ENCODE data around the gene EFL1.
"Not testable (repeated sequence)": the region's sequence is repeated elsewhere in the genome, so short reads cannot be mapped to it uniquely, and the experiment has no call there.

DNA sequence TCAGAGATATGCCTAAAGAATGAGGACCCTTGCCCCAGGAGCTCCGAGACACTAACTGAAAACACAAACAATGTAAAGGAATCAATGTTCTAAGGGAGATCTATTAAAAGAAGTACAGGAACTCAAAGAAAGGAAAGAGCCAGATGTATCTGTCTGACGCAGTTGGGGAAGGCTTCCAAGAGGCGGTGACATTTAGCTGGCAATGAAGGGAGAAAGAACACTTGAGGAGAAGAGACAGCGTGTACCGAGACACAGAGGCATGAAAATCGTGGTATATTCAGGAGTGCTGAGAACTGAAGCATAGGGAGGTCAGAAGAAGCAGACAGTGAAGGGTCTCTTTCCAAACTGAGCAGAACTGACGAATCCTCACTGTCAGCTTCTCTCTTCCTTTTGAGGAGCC lies 66.7 kb downstream of the EFL1 start:
- not testable (repeated sequence) for TF ChIP-seq POLR2A (IDR thresholded peaks at IDR 0.05)
- TF ChIP-seq, protein P1, sequence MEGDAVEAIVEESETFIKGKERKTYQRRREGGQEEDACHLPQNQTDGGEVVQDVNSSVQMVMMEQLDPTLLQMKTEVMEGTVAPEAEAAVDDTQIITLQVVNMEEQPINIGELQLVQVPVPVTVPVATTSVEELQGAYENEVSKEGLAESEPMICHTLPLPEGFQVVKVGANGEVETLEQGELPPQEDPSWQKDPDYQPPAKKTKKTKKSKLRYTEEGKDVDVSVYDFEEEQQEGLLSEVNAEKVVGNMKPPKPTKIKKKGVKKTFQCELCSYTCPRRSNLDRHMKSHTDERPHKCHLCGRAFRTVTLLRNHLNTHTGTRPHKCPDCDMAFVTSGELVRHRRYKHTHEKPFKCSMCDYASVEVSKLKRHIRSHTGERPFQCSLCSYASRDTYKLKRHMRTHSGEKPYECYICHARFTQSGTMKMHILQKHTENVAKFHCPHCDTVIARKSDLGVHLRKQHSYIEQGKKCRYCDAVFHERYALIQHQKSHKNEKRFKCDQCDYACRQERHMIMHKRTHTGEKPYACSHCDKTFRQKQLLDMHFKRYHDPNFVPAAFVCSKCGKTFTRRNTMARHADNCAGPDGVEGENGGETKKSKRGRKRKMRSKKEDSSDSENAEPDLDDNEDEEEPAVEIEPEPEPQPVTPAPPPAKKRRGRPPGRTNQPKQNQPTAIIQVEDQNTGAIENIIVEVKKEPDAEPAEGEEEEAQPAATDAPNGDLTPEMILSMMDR (IDR thresholded peaks at IDR 0.05 in 4 of 5, conservative IDR thresholded peaks at IDR 0.05 in 1 of 5), result not testable (repeated sequence)

Measured in gastrocnemius medialis (tissue), 4 donors.